GM19035 (cell line): Measurements from ENCODE around the gene CYP24A1.

ENCODE experiments used
- ATAC-seq: cut with Tn5 transposase; IDR thresholded peaks from one replicate; pipeline ENCODE4 v1.9.1; 2021; ENCODE audit not compliant: unreplicated experiment

The CYP24A1 gene

GRCh38 chr20:54173653-54174456, at the start of gene CYP24A1:
CYP24A1 (minus strand) TSS chr20:54173986; CDS start chr20:54173579, 407 bp downstream.
- no peak for ATAC-seq

- no peak for ATAC-seq
These were observed 49.5 kb upstream of the CYP24A1 start for GRCh38 chr20:54223285-54223684.

- ATAC-seq, result no peak
These were observed 48.5 kb upstream of the CYP24A1 start for GRCh38 chr20:54221996-54222890.

GRCh38 chr20:54221353-54221752, 47.6 kb upstream of the CYP24A1 start:
- no peak for ATAC-seq

- ATAC-seq, result no peak
These were observed 46.9 kb upstream of the CYP24A1 start for GRCh38 chr20:54220722-54221121.

- no peak for ATAC-seq
These were observed 46.1 kb upstream of the CYP24A1 start for GRCh38 chr20:54219751-54220426.

- no peak for ATAC-seq
These were observed 44.7 kb upstream of the CYP24A1 start for GRCh38 chr20:54218470-54218869.

- no peak for ATAC-seq
These were observed 44.0 kb upstream of the CYP24A1 start for GRCh38 chr20:54217762-54218161.

GRCh38 chr20:54215157-54215789, 41.5 kb upstream of the CYP24A1 start:
- no peak for ATAC-seq

GRCh38 chr20:54214566-54214965, 40.8 kb upstream of the CYP24A1 start:
- no peak for ATAC-seq

GRCh38 chr20:54212871-54213270, 39.1 kb upstream of the CYP24A1 start:
- ATAC-seq, result no peak

GRCh38 chr20:54212226-54212625, 38.4 kb upstream of the CYP24A1 start:
- no peak for ATAC-seq

GRCh38 chr20:54209216-54209813, 35.5 kb upstream of the CYP24A1 start:
- no peak for ATAC-seq

GRCh38 chr20:54208548-54209176, 34.9 kb upstream of the CYP24A1 start:
- ATAC-seq, result peak; percentile 21

- ATAC-seq, result peak; percentile 96
These were observed 34.2 kb upstream of the CYP24A1 start, which contains the start of gene PFDN4 for GRCh38 chr20:54207743-54208547. PFDN4 (plus strand) TSS chr20:54208087; CDS start chr20:54208101, 14 bp downstream.

- ATAC-seq, result peak; percentile 6
These were observed 33.4 kb upstream of the CYP24A1 start for GRCh38 chr20:54207053-54207742.

GRCh38 chr20:54205450-54205849, 31.7 kb upstream of the CYP24A1 start:
- no peak for ATAC-seq

- ATAC-seq, result no peak
These were observed 30.7 kb upstream of the CYP24A1 start for GRCh38 chr20:54204481-54204880.
